ENCODE measurements around the gene PPP2R1A.

DNA sequence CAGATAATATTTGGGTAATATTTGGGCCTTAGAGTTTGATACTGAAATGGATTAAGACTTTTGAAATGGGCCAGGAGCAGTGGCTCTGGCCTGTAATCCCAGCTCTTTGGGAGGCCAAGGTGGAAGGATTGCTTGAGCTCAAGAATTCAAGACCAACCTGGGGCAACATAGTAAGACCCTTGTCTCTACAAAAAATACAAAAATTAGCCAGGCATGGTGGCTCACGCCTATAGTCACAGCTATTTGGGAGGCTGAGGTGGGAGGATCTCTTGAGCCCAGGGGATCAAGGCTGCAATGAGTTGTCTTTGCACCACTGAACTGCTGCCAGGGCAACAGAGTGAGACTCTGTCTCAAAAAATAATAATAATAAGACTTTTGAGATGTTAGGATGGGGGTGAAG is 17.5 kb upstream of the PPP2R1A start:
- no peak for TF ChIP-seq SP7 (tag by site-specific recombination; IDR thresholded peaks at IDR 0.05)
- TF ChIP-seq SCRT1 (tag by site-specific recombination; IDR thresholded peaks at IDR 0.05; ENCODE audit: borderline replicate concordance) = no peak
- TF ChIP-seq, protein P1, sequence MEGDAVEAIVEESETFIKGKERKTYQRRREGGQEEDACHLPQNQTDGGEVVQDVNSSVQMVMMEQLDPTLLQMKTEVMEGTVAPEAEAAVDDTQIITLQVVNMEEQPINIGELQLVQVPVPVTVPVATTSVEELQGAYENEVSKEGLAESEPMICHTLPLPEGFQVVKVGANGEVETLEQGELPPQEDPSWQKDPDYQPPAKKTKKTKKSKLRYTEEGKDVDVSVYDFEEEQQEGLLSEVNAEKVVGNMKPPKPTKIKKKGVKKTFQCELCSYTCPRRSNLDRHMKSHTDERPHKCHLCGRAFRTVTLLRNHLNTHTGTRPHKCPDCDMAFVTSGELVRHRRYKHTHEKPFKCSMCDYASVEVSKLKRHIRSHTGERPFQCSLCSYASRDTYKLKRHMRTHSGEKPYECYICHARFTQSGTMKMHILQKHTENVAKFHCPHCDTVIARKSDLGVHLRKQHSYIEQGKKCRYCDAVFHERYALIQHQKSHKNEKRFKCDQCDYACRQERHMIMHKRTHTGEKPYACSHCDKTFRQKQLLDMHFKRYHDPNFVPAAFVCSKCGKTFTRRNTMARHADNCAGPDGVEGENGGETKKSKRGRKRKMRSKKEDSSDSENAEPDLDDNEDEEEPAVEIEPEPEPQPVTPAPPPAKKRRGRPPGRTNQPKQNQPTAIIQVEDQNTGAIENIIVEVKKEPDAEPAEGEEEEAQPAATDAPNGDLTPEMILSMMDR (tag by site-specific recombination; IDR thresholded peaks at IDR 0.05) = no peak
- TF ChIP-seq ZNF391 (tag by site-specific recombination; IDR thresholded peaks at IDR 0.05; ENCODE audit: borderline replicate concordance, low read depth) = no peak
- no peak for TF ChIP-seq ZNF155 (tag by site-specific recombination; IDR thresholded peaks at IDR 0.05)
- no peak for TF ChIP-seq ZNF555 (tag by site-specific recombination; conservative IDR thresholded peaks at IDR 0.05)
